Measurements from ENCODE around the gene CLEC5A.
"Not testable (repeated sequence)": the region's sequence is repeated elsewhere in the genome, so short reads cannot be mapped to it uniquely, and the experiment has no call there.

The CLEC5A gene

GRCh38 chr7:141945356-141945755 is 1.4 kb downstream of the CLEC5A start:
- DNase-seq, result peak in 1 of 2 donors; percentile 94

- no peak for DNase-seq
Observed at GRCh38 chr7:141944811-141945210, 2.0 kb downstream of the CLEC5A start.

- DNase-seq, result no peak
Observed at GRCh38 chr7:141943846-141944245, 2.9 kb downstream of the CLEC5A start.

- DNase-seq, result no peak
Observed at GRCh38 chr7:141941075-141941474, 5.7 kb downstream of the CLEC5A start.

DNA sequence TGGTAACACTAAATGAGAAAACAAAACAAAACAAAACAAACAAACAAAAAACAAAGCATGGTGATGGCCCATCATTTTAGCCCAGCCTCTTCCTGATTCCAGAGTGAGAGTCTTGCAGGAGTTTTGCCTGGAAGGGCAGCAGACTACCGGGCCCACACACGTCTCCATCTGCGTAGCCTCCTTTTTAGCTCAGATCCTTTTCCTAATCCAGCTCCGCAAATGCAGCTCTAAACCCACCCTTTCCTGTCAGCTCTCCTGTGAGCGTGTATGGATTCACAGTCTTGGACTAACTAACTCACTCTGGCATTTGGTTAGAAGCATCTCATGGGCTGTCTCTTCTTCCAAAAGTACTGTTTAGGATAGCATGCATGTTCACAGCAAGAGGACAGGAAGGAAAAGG is 16.6 kb downstream of the CLEC5A start:
- no peak for DNase-seq

DNA sequence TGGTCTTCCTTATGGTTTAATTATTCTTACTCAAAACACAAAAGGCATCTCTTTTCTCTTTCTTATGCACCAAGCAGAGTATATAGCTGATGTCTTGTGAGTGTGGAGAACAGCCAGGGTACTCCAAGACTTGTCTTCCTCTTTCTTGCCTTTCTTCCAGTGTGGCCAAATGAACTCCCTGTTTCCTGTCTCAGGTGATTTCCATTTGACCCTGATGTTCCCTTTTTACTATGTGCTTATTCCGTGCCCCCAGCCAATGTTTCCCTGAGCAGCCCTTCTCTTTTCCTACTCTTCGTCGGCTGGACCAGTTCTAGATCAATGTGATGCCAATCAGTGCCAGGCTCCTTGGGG is 18.0 kb downstream of the CLEC5A start:
- no peak for DNase-seq

DNA sequence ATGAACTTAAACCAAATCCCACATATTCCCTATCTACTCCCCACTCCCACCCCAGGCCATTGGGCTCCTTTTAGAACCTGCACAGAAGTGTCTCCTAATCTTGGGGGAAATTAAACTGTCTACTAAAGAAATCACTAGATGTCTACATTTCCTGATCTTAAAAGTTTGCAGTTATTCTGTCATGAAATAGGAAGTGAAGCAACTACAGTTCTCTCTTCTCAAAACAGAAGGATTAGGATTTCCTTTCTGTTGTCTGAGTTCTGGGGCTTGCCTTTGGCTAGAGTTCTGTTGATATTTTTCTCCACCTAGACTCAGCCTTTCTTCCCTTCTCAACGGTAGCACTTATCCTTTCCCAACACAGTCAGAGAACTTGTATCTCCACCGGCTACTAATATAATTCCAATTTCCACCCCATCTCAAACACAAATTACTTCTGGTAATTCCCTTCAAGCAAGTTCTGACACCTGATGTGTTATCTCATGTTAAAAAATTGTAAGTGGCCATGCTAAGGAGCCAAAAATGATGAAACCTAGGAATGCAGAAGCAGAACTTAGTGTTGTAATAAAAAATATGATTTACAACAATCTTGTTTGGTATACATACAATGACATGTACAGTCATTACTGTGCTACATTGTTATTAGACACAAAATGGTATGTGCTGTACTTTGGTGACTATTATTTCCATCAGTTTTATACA is 18.5 kb downstream of the CLEC5A start:
- DNase-seq, result peak in 1 of 2 donors; percentile 48

GRCh38 chr7:141920281-141920680 is 26.5 kb downstream of the CLEC5A start:
- DNase-seq, result no peak

GRCh38 chr7:141916099-141916498 is 30.7 kb downstream of the CLEC5A start, which contains the start of gene OR9A4:
OR9A4 (plus strand) TSS chr7:141916399; CDS start chr7:141918876, 2,477 bp downstream.
- no peak for DNase-seq

DNA sequence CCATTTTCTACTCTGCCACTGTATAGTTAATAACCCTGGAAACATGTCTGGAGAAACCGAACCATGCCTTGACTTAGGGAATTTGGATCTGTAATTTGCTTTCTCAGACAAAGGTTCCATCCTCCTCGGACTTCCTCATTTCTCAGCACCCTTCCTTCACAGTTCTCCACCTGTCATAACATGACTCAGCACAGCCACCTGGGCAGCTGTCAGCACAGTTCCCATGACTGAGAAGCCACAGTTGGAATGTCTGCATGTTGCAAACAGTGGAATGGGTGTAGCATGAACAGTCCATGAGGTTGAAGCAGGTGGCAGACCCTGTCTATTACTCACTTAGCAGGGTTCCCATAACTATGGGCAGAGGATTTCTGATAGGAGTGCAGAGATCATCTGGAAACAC is 31.2 kb downstream of the CLEC5A start:
- DNase-seq, result no peak

- no peak for DNase-seq
Observed at GRCh38 chr7:141911391-141911790, 35.4 kb downstream of the CLEC5A start.

GRCh38 chr7:141906285-141906684 is 40.5 kb downstream of the CLEC5A start:
- DNase-seq, result no peak

- not testable (repeated sequence) for DNase-seq
Observed at GRCh38 chr7:141899366-141899765, 47.4 kb downstream of the CLEC5A start.

DNA sequence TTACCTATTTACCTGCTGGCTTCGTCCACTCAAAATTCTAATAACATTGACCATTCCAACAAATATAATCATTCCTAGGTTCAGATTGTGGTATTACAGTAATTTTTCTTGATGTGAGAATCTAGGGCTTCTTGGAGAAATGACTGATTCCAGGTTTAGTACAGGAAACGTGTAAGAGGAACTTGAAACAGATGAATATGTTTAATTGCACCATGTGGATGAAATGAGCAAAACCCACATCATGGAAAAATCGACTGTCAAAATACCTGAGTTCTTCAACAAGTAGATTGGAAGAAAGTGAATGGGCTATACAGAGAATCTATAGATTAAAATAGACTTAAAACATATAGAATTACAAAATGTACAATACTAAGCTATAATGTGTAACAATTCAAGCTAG is 55.4 kb downstream of the CLEC5A start:
- DNase-seq, result no peak

- no peak for DNase-seq
Observed at GRCh38 chr7:141889321-141889720, 57.5 kb downstream of the CLEC5A start.

GRCh38 chr7:141884539-141885225 is 62.1 kb downstream of the CLEC5A start:
- no peak for DNase-seq

DNA sequence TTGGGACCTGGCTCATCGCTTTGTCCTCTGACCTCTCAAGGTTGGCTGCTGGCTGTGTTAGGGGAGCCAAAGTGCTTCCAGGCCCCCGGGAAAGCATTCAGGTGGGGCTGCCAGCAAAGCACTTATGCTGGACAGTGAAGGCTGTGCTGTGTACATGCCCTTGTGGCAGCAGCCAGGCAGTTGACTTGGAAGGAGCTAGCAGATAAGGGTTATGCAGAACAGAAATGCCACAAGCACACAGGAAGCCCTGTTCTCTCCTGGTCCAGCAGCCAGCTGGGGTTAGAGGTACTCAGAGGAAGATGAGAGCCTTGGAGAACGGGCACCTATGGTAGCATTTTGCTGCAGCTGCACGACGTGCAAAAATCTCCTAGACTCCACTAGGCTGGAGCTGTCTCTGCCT is 65.8 kb downstream of the CLEC5A start:
- no peak for DNase-seq

GRCh38 chr7:141877365-141877764 is 69.4 kb downstream of the CLEC5A start:
- DNase-seq, result no peak

Data from bone marrow (tissue), 2 donors.